ENCODE data around the gene ARHGAP20.

The ARHGAP20 gene

DNA sequence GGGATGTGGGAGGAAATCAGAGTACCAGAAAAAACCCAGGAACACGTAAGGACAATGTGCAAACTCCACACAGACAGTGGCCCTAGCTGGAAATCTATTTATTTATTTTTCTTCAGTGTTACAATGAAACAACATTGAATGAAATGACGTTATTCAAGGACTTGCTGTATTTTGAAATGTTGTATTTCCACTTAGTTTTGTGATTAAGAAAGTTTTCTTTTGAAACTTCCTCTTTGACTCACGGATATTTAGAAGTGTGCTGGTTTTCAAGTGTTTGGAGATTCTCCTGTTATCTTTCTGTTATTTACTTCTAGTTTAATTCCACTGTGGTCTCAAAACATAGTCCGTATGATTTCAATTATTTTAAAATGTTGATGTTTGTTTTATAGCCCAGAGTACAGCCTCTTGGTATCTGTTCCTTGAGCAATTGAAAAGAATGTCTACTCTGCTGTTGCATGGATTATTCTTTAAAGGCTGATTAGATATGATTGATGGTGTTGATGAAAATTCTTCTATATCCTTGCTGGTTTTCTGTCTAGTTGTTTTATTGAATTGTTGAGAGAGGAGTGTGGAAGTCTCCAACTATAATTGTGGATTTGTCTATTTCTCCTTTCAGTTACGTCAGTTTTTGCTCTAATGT, 141.0 kb downstream of the ARHGAP20 start:
- H3K27ac ChIP-seq (ENCODE audit: extremely low read depth, low read depth, low read length) = no peak overlapping the region

DNA sequence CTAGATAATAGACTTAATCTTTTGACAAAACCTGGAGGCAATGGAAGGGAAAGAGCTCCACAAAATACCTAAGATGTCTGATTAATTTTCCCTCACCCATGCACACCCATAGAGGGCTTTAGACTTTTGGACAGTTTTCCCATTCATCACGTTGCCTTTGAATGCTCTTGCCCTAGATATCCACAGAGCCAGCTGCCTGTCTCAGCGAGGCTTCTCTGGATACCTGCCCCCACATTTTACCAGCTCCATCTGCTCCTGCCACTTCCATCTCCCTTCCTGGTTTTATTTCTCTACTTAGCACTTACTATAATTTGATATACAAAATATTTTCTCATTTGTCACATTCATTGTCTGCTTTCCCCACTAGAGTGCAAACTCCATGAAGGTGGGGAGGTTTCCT, 145.7 kb downstream of the ARHGAP20 start:
- Histone ChIP-seq H3K4me1 (ENCODE audit: control insufficient read depth, insufficient read depth, low read length) (no peaks in the 10 kb centered on the region), H3K4me3 (ENCODE audit: low read depth, low read length) (no peak overlapping the region), H3K9me3 (ENCODE audit: control insufficient read depth, insufficient read depth, low read depth, low read length) (no peaks in the 10 kb centered on the region), H3K27ac (ENCODE audit: extremely low read depth, low read depth, low read length) (no peak overlapping the region), H3K36me3 (ENCODE audit: control insufficient read depth in 2 of 2, insufficient read depth in 1 of 2, low read length in 2 of 2) (no peaks in the 10 kb centered on the region)
- POLR2A ChIA-PET = no interaction called here
- TF ChIP-seq SP7 (tag by site-specific recombination; IDR thresholded peaks at IDR 0.05) (no peak), ZNF792 (tag by site-specific recombination; IDR thresholded peaks at IDR 0.05) (no peak), BCL11A (tag by site-specific recombination; IDR thresholded peaks at IDR 0.05; ENCODE audit: low read depth) (no peak), ZNF521 (tag by site-specific recombination; IDR thresholded peaks at IDR 0.05) (no peak), HOXD13 (CRISPR knock-in tag; IDR thresholded peaks at IDR 0.05; ENCODE audit: borderline replicate concordance) (no peak), ZNF16 (tag by site-specific recombination; IDR thresholded peaks at IDR 0.05; ENCODE audit: low read depth) (no peak), ZNF555 (tag by site-specific recombination; conservative IDR thresholded peaks at IDR 0.05) (no peak), ZNF311 (tag by site-specific recombination; IDR thresholded peaks at IDR 0.05; ENCODE audit: borderline replicate concordance) (no peak), ZNF140 (tag by site-specific recombination; IDR thresholded peaks at IDR 0.05) (no peak), ZNF121 (tag by site-specific recombination; IDR thresholded peaks at IDR 0.05) (no peak)
- TF ChIP-seq, protein P1, sequence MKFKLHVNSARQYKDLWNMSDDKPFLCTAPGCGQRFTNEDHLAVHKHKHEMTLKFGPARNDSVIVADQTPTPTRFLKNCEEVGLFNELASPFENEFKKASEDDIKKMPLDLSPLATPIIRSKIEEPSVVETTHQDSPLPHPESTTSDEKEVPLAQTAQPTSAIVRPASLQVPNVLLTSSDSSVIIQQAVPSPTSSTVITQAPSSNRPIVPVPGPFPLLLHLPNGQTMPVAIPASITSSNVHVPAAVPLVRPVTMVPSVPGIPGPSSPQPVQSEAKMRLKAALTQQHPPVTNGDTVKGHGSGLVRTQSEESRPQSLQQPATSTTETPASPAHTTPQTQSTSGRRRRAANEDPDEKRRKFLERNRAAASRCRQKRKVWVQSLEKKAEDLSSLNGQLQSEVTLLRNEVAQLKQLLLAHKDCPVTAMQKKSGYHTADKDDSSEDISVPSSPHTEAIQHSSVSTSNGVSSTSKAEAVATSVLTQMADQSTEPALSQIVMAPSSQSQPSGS (tag by site-specific recombination; IDR thresholded peaks at IDR 0.05; ENCODE audit: low read depth) = no peak
- TF ChIP-seq, protein P2, sequence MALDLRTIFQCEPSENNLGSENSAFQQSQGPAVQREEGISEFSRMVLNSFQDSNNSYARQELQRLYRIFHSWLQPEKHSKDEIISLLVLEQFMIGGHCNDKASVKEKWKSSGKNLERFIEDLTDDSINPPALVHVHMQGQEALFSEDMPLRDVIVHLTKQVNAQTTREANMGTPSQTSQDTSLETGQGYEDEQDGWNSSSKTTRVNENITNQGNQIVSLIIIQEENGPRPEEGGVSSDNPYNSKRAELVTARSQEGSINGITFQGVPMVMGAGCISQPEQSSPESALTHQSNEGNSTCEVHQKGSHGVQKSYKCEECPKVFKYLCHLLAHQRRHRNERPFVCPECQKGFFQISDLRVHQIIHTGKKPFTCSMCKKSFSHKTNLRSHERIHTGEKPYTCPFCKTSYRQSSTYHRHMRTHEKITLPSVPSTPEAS (tag by site-specific recombination; IDR thresholded peaks at IDR 0.05) = no peak
- TF ChIP-seq, protein P3, sequence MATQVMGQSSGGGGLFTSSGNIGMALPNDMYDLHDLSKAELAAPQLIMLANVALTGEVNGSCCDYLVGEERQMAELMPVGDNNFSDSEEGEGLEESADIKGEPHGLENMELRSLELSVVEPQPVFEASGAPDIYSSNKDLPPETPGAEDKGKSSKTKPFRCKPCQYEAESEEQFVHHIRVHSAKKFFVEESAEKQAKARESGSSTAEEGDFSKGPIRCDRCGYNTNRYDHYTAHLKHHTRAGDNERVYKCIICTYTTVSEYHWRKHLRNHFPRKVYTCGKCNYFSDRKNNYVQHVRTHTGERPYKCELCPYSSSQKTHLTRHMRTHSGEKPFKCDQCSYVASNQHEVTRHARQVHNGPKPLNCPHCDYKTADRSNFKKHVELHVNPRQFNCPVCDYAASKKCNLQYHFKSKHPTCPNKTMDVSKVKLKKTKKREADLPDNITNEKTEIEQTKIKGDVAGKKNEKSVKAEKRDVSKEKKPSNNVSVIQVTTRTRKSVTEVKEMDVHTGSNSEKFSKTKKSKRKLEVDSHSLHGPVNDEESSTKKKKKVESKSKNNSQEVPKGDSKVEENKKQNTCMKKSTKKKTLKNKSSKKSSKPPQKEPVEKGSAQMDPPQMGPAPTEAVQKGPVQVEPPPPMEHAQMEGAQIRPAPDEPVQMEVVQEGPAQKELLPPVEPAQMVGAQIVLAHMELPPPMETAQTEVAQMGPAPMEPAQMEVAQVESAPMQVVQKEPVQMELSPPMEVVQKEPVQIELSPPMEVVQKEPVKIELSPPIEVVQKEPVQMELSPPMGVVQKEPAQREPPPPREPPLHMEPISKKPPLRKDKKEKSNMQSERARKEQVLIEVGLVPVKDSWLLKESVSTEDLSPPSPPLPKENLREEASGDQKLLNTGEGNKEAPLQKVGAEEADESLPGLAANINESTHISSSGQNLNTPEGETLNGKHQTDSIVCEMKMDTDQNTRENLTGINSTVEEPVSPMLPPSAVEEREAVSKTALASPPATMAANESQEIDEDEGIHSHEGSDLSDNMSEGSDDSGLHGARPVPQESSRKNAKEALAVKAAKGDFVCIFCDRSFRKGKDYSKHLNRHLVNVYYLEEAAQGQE (tag by site-specific recombination; IDR thresholded peaks at IDR 0.05) = no peak
- TF ChIP-seq, protein P4, sequence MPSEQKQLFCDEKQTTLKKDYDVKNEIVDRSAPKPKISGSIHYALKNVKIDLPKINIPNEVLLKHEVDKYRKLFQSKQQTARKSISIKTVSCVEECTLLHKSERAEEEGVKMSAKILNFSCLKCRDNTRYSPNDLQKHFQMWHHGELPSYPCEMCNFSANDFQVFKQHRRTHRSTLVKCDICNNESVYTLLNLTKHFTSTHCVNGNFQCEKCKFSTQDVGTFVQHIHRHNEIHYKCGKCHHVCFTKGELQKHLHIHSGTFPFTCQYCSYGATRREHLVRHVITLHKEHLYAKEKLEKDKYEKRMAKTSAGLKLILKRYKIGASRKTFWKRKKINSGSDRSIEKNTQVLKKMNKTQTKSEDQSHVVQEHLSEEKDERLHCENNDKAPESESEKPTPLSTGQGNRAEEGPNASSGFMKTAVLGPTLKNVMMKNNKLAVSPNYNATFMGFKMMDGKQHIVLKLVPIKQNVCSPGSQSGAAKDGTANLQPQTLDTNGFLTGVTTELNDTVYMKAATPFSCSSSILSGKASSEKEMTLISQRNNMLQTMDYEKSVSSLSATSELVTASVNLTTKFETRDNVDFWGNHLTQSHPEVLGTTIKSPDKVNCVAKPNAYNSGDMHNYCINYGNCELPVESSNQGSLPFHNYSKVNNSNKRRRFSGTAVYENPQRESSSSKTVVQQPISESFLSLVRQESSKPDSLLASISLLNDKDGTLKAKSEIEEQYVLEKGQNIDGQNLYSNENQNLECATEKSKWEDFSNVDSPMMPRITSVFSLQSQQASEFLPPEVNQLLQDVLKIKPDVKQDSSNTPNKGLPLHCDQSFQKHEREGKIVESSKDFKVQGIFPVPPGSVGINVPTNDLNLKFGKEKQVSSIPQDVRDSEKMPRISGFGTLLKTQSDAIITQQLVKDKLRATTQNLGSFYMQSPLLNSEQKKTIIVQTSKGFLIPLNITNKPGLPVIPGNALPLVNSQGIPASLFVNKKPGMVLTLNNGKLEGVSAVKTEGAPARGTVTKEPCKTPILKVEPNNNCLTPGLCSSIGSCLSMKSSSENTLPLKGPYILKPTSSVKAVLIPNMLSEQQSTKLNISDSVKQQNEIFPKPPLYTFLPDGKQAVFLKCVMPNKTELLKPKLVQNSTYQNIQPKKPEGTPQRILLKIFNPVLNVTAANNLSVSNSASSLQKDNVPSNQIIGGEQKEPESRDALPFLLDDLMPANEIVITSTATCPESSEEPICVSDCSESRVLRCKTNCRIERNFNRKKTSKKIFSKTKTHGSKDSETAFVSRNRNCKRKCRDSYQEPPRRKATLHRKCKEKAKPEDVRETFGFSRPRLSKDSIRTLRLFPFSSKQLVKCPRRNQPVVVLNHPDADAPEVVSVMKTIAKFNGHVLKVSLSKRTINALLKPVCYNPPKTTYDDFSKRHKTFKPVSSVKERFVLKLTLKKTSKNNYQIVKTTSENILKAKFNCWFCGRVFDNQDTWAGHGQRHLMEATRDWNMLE (tag by site-specific recombination; conservative IDR thresholded peaks at IDR 0.05; ENCODE audit: low read depth) = no peak
- CTCF ChIA-PET = interaction anchor here (0.7 kb wide), 1 partner anchor 119 kb away, joined by 3 read pairs; no protein-coding TSS in a partner anchor

More for the DNA sequence above, 141.0 kb downstream of the ARHGAP20 start:
- TF ChIP-seq ZNF624 (tag by site-specific recombination; IDR thresholded peaks at IDR 0.05) (no peak), ZNF202 (tag by site-specific recombination; IDR thresholded peaks at IDR 0.05; ENCODE audit: borderline replicate concordance) (no peak), ZNF19 (tag by site-specific recombination; IDR thresholded peaks at IDR 0.05; ENCODE audit: low read depth) (no peak), ZNF571 (tag by site-specific recombination; IDR thresholded peaks at IDR 0.05) (no peak)
- TF ChIP-seq, protein P5, sequence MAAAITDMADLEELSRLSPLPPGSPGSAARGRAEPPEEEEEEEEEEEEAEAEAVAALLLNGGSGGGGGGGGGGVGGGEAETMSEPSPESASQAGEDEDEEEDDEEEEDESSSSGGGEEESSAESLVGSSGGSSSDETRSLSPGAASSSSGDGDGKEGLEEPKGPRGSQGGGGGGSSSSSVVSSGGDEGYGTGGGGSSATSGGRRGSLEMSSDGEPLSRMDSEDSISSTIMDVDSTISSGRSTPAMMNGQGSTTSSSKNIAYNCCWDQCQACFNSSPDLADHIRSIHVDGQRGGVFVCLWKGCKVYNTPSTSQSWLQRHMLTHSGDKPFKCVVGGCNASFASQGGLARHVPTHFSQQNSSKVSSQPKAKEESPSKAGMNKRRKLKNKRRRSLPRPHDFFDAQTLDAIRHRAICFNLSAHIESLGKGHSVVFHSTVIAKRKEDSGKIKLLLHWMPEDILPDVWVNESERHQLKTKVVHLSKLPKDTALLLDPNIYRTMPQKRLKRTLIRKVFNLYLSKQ (tag by site-specific recombination; IDR thresholded peaks at IDR 0.05; ENCODE audit: borderline replicate concordance) = no peak
- TF ChIP-seq, protein P6, sequence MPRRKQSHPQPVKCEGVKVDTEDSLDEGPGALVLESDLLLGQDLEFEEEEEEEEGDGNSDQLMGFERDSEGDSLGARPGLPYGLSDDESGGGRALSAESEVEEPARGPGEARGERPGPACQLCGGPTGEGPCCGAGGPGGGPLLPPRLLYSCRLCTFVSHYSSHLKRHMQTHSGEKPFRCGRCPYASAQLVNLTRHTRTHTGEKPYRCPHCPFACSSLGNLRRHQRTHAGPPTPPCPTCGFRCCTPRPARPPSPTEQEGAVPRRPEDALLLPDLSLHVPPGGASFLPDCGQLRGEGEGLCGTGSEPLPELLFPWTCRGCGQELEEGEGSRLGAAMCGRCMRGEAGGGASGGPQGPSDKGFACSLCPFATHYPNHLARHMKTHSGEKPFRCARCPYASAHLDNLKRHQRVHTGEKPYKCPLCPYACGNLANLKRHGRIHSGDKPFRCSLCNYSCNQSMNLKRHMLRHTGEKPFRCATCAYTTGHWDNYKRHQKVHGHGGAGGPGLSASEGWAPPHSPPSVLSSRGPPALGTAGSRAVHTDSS (tag by site-specific recombination; IDR thresholded peaks at IDR 0.05) = no peak
- no peak overlapping the region for H3K4me3 ChIP-seq (ENCODE audit: low read depth, low read length)
- H3K4me1 ChIP-seq (ENCODE audit: control insufficient read depth, insufficient read depth, low read length) = no peaks in the 10 kb centered on the region
- ChIA-PET CTCF (no interaction called here), POLR2A (no interaction called here)
- H3K9me3 ChIP-seq (ENCODE audit: control insufficient read depth, insufficient read depth, low read depth, low read length) = no peaks in the 10 kb centered on the region
- H3K36me3 ChIP-seq (ENCODE audit: control insufficient read depth in 2 of 2, insufficient read depth in 1 of 2, low read length in 2 of 2) = no peaks in the 10 kb centered on the region
